HG03457 (cell line): ENCODE measurements around the gene PAX5.

ENCODE experiments used
- ATAC-seq: cut with Tn5 transposase; IDR thresholded peaks from one replicate; pipeline ENCODE4 v1.9.1; 2021; ENCODE audit warnings: moderate number of reproducible peaks; ENCODE audit not compliant: unreplicated experiment

PAX5 gene

GRCh38 chr9:36988848-36989247, 45.2 kb downstream of the PAX5 start:
- no peak for ATAC-seq

- no peak for ATAC-seq
Observed at GRCh38 chr9:36987891-36988290, 46.2 kb downstream of the PAX5 start.

- ATAC-seq: no peak
Observed at GRCh38 chr9:36987409-36987808, 46.7 kb downstream of the PAX5 start.

GRCh38 chr9:36986468-36987408, 47.3 kb downstream of the PAX5 start:
- ATAC-seq: no peak

- no peak for ATAC-seq
Observed at GRCh38 chr9:36985769-36986467, 48.1 kb downstream of the PAX5 start.

- ATAC-seq: no peak
Observed at GRCh38 chr9:36985061-36985768, 48.9 kb downstream of the PAX5 start.

- ATAC-seq: no peak
Observed at GRCh38 chr9:36980148-36980974, 53.7 kb downstream of the PAX5 start.

- ATAC-seq: no peak
Observed at GRCh38 chr9:36976371-36977030, 57.6 kb downstream of the PAX5 start.

GRCh38 chr9:36974731-36975130, 59.3 kb downstream of the PAX5 start:
- ATAC-seq: no peak

GRCh38 chr9:36971935-36972488, 62.1 kb downstream of the PAX5 start:
- no peak for ATAC-seq

- ATAC-seq: no peak
Observed at GRCh38 chr9:36970007-36970888, 63.8 kb downstream of the PAX5 start.

- ATAC-seq: no peak
Observed at GRCh38 chr9:36969216-36969771, 64.8 kb downstream of the PAX5 start.

- ATAC-seq: no peak
Observed at GRCh38 chr9:36968574-36969215, 65.4 kb downstream of the PAX5 start.

GRCh38 chr9:36967997-36968396, 66.1 kb downstream of the PAX5 start:
- ATAC-seq: no peak

- ATAC-seq: no peak
Observed at GRCh38 chr9:36966371-36967097, 67.5 kb downstream of the PAX5 start.

GRCh38 chr9:36964791-36965190, 69.3 kb downstream of the PAX5 start:
- no peak for ATAC-seq

- ATAC-seq: no peak
Observed at GRCh38 chr9:36963346-36963745, 70.7 kb downstream of the PAX5 start.
